Skeletal muscle tissue (tissue), 4 donors: ENCODE data around the gene ZKSCAN2. TPM values are rescaled to one million over a fixed set of nuclear protein-coding genes. Genes with fewer than 3 reads are reported as not detected.

Experiments used
- H3K27ac ChIP-seq: one replicate; pipeline ENCODE4 v1.7.0; 2013; ENCODE audit warnings: mild to moderate bottlenecking, low read depth, low read length, inconsistent platforms
- H3K27me3 ChIP-seq, 3 donors: one replicate each; pipeline ENCODE4 v1.7.0; 2013; ENCODE audit warnings: low read length in 3 of 3; ENCODE audit not compliant: control insufficient read depth in 3 of 3, insufficient read depth in 3 of 3
- H3K36me3 ChIP-seq, 3 donors: one replicate each; pipeline ENCODE4 v1.7.0; 2013; ENCODE audit warnings: low read length in 3 of 3; ENCODE audit not compliant: control insufficient read depth in 3 of 3, insufficient read depth in 3 of 3
- H3K4me1 ChIP-seq, 3 donors: one replicate each; pipeline ENCODE4 v1.7.0; 2013; ENCODE audit warnings: low read length in 3 of 3, mild to moderate bottlenecking in 3 of 3; ENCODE audit not compliant: control insufficient read depth in 3 of 3, insufficient read depth in 3 of 3
- H3K4me3 ChIP-seq, 3 donors: one replicate each; pipeline ENCODE4 v1.7.0; 2013; ENCODE audit warnings: low read length in 3 of 3
- H3K9ac ChIP-seq, 3 donors: one replicate each; pipeline ENCODE4 v1.7.0; 2013; ENCODE audit warnings: low read length in 3 of 3, mild to moderate bottlenecking in 3 of 3, moderate library complexity in 2 of 3, low read depth in 1 of 3
- H3K9me3 ChIP-seq, 3 donors: one replicate each; pipeline ENCODE4 v1.7.0; 2013; ENCODE audit warnings: low read length in 3 of 3; ENCODE audit not compliant: control insufficient read depth in 3 of 3
- total RNA-seq: library from RNA; depleted of rRNA; stranded (reverse); fragments of >200 nt; gene quantifications from one replicate; pipeline ENCODE4 v1.2.3, GENCODE V29; 2014
- donor health status: Osteomylitis.

Gene ZKSCAN2
- 5.2 TPM for total RNA-seq

GRCh38 chr16:25257470-25257955, at the start of gene ZKSCAN2:
ZKSCAN2 (minus strand) TSS chr16:25257845; CDS start chr16:25257127, 718 bp downstream.
- peaks cover 15 to 21% (median 19%) of the 10 kb centered on the region in 3 donors for H3K36me3 ChIP-seq
- peak within 1 kb of the TSS; percentile 97 to 99 (median 99) for H3K9ac ChIP-seq
- H3K27ac ChIP-seq, result peak within 1 kb of the TSS; percentile 96
- peak within 1 kb of the TSS; percentile 88 to 94 (median 89) for H3K4me3 ChIP-seq
- H3K4me1 ChIP-seq, result peaks cover 35 to 45% (median 42%) of the 10 kb centered on the region in 3 donors
- no peaks in the 10 kb centered on the region for H3K27me3 ChIP-seq
- no peaks in the 10 kb centered on the region for H3K9me3 ChIP-seq

GRCh38 chr16:25299792-25300590, 42.3 kb upstream of the ZKSCAN2 start:
- H3K4me1 ChIP-seq, result no peaks in the 10 kb centered on the region
- H3K4me3 ChIP-seq, result no peak overlapping the region
- H3K27me3 ChIP-seq, result no peaks in the 10 kb centered on the region
- H3K36me3 ChIP-seq, result no peaks in the 10 kb centered on the region
- H3K27ac ChIP-seq, result no peak overlapping the region
- H3K9ac ChIP-seq, result no peak overlapping the region
- peaks cover 0 to 3% (median 2%) of the 10 kb centered on the region in 3 donors for H3K9me3 ChIP-seq

- Histone ChIP-seq H3K9ac (no peak overlapping the region), H3K4me1 (no peaks in the 10 kb centered on the region), H3K27ac (no peak overlapping the region), H3K4me3 (no peak overlapping the region), H3K36me3 (no peaks in the 10 kb centered on the region), H3K27me3 (no peaks in the 10 kb centered on the region), H3K9me3 (no peaks in the 10 kb centered on the region)
Observed at GRCh38 chr16:25298165-25298872, 40.7 kb upstream of the ZKSCAN2 start.

- H3K36me3 ChIP-seq, result no peaks in the 10 kb centered on the region
- no peaks in the 10 kb centered on the region for H3K27me3 ChIP-seq
- H3K9me3 ChIP-seq, result no peaks in the 10 kb centered on the region
- H3K4me3 ChIP-seq, result no peak overlapping the region
- no peak overlapping the region for H3K9ac ChIP-seq
- H3K27ac ChIP-seq, result no peak overlapping the region
- H3K4me1 ChIP-seq, result no peaks in the 10 kb centered on the region
Observed at GRCh38 chr16:25297151-25297787, 39.6 kb upstream of the ZKSCAN2 start.

- Histone ChIP-seq H3K4me1 (no peaks in the 10 kb centered on the region), H3K27me3 (no peaks in the 10 kb centered on the region), H3K27ac (no peak overlapping the region), H3K4me3 (no peak overlapping the region), H3K9ac (no peak overlapping the region), H3K36me3 (peaks cover 0 to 4% (median 3%) of the 10 kb centered on the region in 3 donors), H3K9me3 (no peaks in the 10 kb centered on the region)
Observed at GRCh38 chr16:25291580-25291979, 33.9 kb upstream of the ZKSCAN2 start.

- Histone ChIP-seq H3K4me3 (no peak overlapping the region), H3K4me1 (no peaks in the 10 kb centered on the region), H3K9me3 (no peaks in the 10 kb centered on the region), H3K27ac (no peak overlapping the region), H3K36me3 (peaks cover 0 to 4% (median 3%) of the 10 kb centered on the region in 3 donors), H3K27me3 (no peaks in the 10 kb centered on the region), H3K9ac (no peak overlapping the region)
Observed at GRCh38 chr16:25289466-25289865, 31.8 kb upstream of the ZKSCAN2 start.

GRCh38 chr16:25279491-25279890, 21.8 kb upstream of the ZKSCAN2 start:
- no peak overlapping the region for H3K9ac ChIP-seq
- H3K9me3 ChIP-seq, result peaks cover 0 to 3% (median 0%) of the 10 kb centered on the region in 3 donors
- H3K4me3 ChIP-seq, result no peak overlapping the region
- peaks cover 0 to 4% (median 0%) of the 10 kb centered on the region in 3 donors for H3K4me1 ChIP-seq
- H3K27ac ChIP-seq, result no peak overlapping the region
- H3K36me3 ChIP-seq, result no peaks in the 10 kb centered on the region
- no peaks in the 10 kb centered on the region for H3K27me3 ChIP-seq

GRCh38 chr16:25271421-25271820, 13.8 kb upstream of the ZKSCAN2 start:
- no peaks in the 10 kb centered on the region for H3K9me3 ChIP-seq
- H3K27me3 ChIP-seq, result no peaks in the 10 kb centered on the region
- no peak overlapping the region for H3K4me3 ChIP-seq
- H3K4me1 ChIP-seq, result no peaks in the 10 kb centered on the region
- no peak overlapping the region for H3K9ac ChIP-seq
- no peak overlapping the region for H3K27ac ChIP-seq
- no peaks in the 10 kb centered on the region for H3K36me3 ChIP-seq

- Histone ChIP-seq H3K27ac (no peak overlapping the region), H3K4me3 (no peak overlapping the region), H3K9me3 (no peaks in the 10 kb centered on the region), H3K4me1 (no peaks in the 10 kb centered on the region), H3K9ac (no peak overlapping the region), H3K27me3 (no peaks in the 10 kb centered on the region), H3K36me3 (no peaks in the 10 kb centered on the region)
Observed at GRCh38 chr16:25270577-25270976, 12.9 kb upstream of the ZKSCAN2 start.
